GM06990 (cell line): Measurements from ENCODE around the gene C3orf33.

Experiments
- DNase-seq: peaks from one replicate; pipeline ENCODE4 v3.0.0-alpha.2; 2011; ENCODE audit not compliant: insufficient read length; ENCODE audit errors: extremely low read depth
- H3K27me3 ChIP-seq: replicated peaks from 2 replicates; pipeline ENCODE4 v1.6.0; 2011; ENCODE audit warnings: low read length; ENCODE audit not compliant: control insufficient read depth, insufficient read depth
- H3K36me3 ChIP-seq: 2 replicates; pipeline ENCODE4 v1.5.1; 2011; ENCODE audit warnings: low read length; ENCODE audit not compliant: control insufficient read depth, insufficient read depth
- H3K4me3 ChIP-seq: replicated peaks from 2 replicates; pipeline ENCODE4 v1.5.1; 2011; ENCODE audit warnings: low read depth, mild to moderate bottlenecking, control low read depth, low read length
- CTCF ChIP-seq: IDR thresholded peaks from 2 replicates; pipeline ENCODE4 v1.5.1; 2011; ENCODE audit warnings: low read length, control low read depth, mild to moderate bottlenecking, inconsistent platforms; ENCODE audit not compliant: insufficient read depth, poor library complexity, severe bottlenecking

The C3orf33 gene

GRCh38 chr3:155736381-155736780 lies 69.7 kb downstream of the C3orf33 start:
- no peak for DNase-seq
- no peaks in the 10 kb centered on the region for H3K27me3 ChIP-seq
- no peak for TF ChIP-seq CTCF
- H3K4me3 ChIP-seq: no peak overlapping the region
- no peaks in the 10 kb centered on the region for H3K36me3 ChIP-seq

GRCh38 chr3:155730843-155731242 lies 75.2 kb downstream of the C3orf33 start:
- no peaks in the 10 kb centered on the region for H3K27me3 ChIP-seq
- no peak overlapping the region for H3K4me3 ChIP-seq
- no peak for DNase-seq
- no peak for TF ChIP-seq CTCF
- H3K36me3 ChIP-seq: no peaks in the 10 kb centered on the region

GRCh38 chr3:155727836-155728235 lies 78.2 kb downstream of the C3orf33 start:
- H3K4me3 ChIP-seq: no peak overlapping the region
- no peak for DNase-seq
- no peaks in the 10 kb centered on the region for H3K27me3 ChIP-seq
- no peaks in the 10 kb centered on the region for H3K36me3 ChIP-seq
- no peak for TF ChIP-seq CTCF

- DNase-seq: no peak
- H3K4me3 ChIP-seq: no peak overlapping the region
- no peak for TF ChIP-seq CTCF
- no peaks in the 10 kb centered on the region for H3K36me3 ChIP-seq
- H3K27me3 ChIP-seq: no peaks in the 10 kb centered on the region
Observed at GRCh38 chr3:155714295-155714718, 91.8 kb downstream of the C3orf33 start.
